Measurements from ENCODE around the gene AQP5.

DNA sequence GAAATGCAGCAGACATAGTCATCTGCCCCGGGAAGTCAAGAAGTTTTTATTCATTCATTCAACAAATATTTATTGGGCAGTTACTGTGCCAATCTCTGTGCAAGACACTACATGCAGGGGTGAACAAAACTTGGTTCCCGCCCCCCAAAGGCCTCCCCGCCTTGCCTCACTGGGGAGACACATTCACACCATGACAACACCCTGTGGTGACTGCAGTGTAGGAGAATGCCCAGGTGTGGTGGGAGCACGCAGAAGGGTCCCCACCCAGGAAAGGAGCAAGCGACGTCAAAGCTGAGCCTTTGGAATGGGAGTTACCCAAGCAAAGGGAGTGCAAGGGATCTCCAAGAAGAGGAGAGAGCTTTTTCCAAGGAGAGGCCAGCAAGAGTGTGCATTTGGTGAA lies 9.5 kb downstream of the AQP5 start:
- TF ChIP-seq, protein P1, sequence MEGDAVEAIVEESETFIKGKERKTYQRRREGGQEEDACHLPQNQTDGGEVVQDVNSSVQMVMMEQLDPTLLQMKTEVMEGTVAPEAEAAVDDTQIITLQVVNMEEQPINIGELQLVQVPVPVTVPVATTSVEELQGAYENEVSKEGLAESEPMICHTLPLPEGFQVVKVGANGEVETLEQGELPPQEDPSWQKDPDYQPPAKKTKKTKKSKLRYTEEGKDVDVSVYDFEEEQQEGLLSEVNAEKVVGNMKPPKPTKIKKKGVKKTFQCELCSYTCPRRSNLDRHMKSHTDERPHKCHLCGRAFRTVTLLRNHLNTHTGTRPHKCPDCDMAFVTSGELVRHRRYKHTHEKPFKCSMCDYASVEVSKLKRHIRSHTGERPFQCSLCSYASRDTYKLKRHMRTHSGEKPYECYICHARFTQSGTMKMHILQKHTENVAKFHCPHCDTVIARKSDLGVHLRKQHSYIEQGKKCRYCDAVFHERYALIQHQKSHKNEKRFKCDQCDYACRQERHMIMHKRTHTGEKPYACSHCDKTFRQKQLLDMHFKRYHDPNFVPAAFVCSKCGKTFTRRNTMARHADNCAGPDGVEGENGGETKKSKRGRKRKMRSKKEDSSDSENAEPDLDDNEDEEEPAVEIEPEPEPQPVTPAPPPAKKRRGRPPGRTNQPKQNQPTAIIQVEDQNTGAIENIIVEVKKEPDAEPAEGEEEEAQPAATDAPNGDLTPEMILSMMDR (IDR thresholded peaks at IDR 0.05), result no peak
- TF ChIP-seq POLR2A (IDR thresholded peaks at IDR 0.05), result no peak
